Stimulated activated naive CD4-positive, alpha-beta T cell treated with Interleukin-2 at 50 U/mL for 16 hours (primary cell): ENCODE results near the gene RREB1.

ENCODE experiments used
- DNase-seq: peaks from one replicate; lab custom pipeline; 2025; lab: John Stamatoyannopoulos, UW

RREB1 gene

DNA sequence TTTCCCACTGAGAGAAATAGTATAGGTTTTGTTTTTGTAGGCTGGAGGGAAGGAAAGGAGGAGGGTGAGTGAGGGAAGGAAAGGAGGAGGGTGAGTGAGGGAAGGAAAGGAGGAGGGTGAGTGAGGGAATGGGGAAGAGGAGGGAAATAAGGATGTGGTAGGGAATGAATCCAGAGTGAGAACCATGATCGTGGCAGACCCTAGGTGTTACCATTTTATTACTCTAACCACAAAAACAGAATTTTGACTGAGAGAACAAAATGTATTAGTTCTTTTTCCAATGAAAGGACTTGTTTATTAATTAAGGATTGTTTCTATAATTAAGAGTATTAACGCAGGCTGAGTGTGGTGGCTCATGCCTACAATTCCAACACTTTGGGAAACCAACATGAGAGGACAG lies 188.8 kb downstream of the RREB1 start:
- no peak for DNase-seq

- DNase-seq: no peak
Measured at GRCh38 chr6:7298113-7298512, 190.4 kb downstream of the RREB1 start.

DNA sequence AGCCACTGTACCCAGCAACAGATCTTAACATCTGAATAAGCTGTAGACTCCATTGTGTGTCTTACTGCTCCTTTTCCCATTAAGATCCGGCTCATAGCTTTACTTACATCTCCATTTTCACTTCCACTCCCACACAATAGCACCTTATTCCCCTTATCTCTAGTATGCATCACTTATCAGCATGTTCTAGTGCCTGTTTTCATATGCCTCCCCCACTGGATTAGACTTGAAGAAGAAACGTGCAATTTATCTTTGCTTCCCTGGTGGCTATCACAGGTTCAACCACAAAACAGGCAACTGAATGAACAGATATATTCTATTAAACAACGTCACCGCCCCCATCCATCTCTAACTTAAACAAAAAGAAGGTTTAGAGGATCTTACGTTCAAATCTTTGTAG lies 193.2 kb downstream of the RREB1 start:
- DNase-seq: no peak
